Upper lobe of left lung (tissue), 6 donors: ENCODE results near the gene RBM15. TPM values are rescaled to one million over a fixed set of nuclear protein-coding genes. Genes with fewer than 3 reads are reported as not detected.

Experiments
- ATAC-seq, 2 donors: fragments of 200-7000 bp; cut with Tn5 transposase; one replicate each; pipeline ENCODE4 v1.9.1; 2022; ENCODE audit warnings: mild to moderate bottlenecking in 2 of 2, moderate library complexity in 2 of 2; ENCODE audit not compliant: low FRiP score in 2 of 2
- DNase-seq, 2 donors: peaks; one replicate each; pipeline ENCODE4 v3.0.0-alpha.2; 2019 to 2020
- H3K27ac ChIP-seq, 4 donors: fragments of 200-600 bp; sonication (generic); one replicate each; pipeline ENCODE4 v1.5.1; 2016 to 2019
- H3K27me3 ChIP-seq, 4 donors: fragments of 200-600 bp; sonication (generic); one replicate each; pipeline ENCODE4 v1.5.1; 2017 to 2019
- H3K36me3 ChIP-seq, 4 donors: fragments of 200-600 bp; sonication (generic); one replicate each; pipeline ENCODE4 v1.5.1; 2016 to 2019
- H3K4me1 ChIP-seq, 4 donors: fragments of 200-600 bp; sonication (generic); one replicate each; pipeline ENCODE4 v1.5.1; 2018 to 2019
- H3K4me3 ChIP-seq, 4 donors: fragments of 200-600 bp; sonication (generic); one replicate each; pipeline ENCODE4 v1.5.1; 2017 to 2019; ENCODE audit warnings: mild to moderate bottlenecking in 2 of 4, moderate library complexity in 1 of 4
- H3K9me3 ChIP-seq, 4 donors: fragments of 200-600 bp; sonication (generic); one replicate each; pipeline ENCODE4 v1.5.1; 2018 to 2019
- EP300 ChIP-seq, 4 donors: sonication (generic); formaldehyde crosslinking; IDR thresholded peaks; one replicate each; pipeline ENCODE4 v1.5.1; 2017; ENCODE audit warnings: antibody characterized with exemption in 4 of 4, control low read depth in 2 of 4
- POLR2A ChIP-seq, 4 donors: fragments of 450-650 bp; IDR thresholded peaks; one replicate each; pipeline ENCODE4 v1.5.1; 2016 to 2017; ENCODE audit warnings: antibody characterized with exemption in 4 of 4, mild to moderate bottlenecking in 2 of 4
- POLR2AphosphoS5 ChIP-seq, 2 donors: sonication (generic); formaldehyde crosslinking; IDR thresholded peaks; one replicate each; pipeline ENCODE4 v1.5.1; 2017; ENCODE audit warnings: antibody characterized with exemption in 2 of 2
- WGBS, 2 donors: methylation state at CpG; one replicate each; pipeline ENCODE4 v1.1.5; 2017 to 2018; 5-methylcytosine and 5-hydroxymethylcytosine counted together
- total RNA-seq, 6 donors: library from RNA; depleted of rRNA in 4 of 6; stranded (reverse); fragments of >200 nt in 4 of 6; gene quantifications; one replicate each; pipeline versions ENCODE4 v1.1.0 to v1.2.1, GENCODE V29; 2016 to 2021
- TF ChIP-seq, protein P1 (sequence below), 6 experiments: fragments of 450-650 bp in 4 of 6; fragments of 200-600 bp in 2 of 6; sonication (generic) in 2 of 6; IDR thresholded peaks; one replicate each; pipeline ENCODE4 v1.5.1; 2016 to 2019; ENCODE audit warnings: antibody characterized with exemption in 6 of 6
- donor health status: DM: no; HTN: no; CAD: no; lungs with moderate emphysema.
- donor health status: DM: no; HTN: yes; CAD: no; lungs with severe emphysema.

The RBM15 gene
- total RNA-seq, 6 donors from 2014 or later: 20.7 to 85.9 (median 36.2) TPM

- WGBS, 2 donors: 89 to 96% methylated on average over 9 to 11 of the region's 11 CpGs
- Histone ChIP-seq H3K4me3 (no peak overlapping the region), H3K27me3 (no peaks in the 10 kb centered on the region), H3K27ac (no peak overlapping the region), H3K36me3 (no peaks in the 10 kb centered on the region), H3K4me1 (peaks cover 3 to 5% (median 4%) of the 10 kb centered on the region in 4 donors), H3K9me3 (no peaks in the 10 kb centered on the region)
- TF ChIP-seq, protein P1, sequence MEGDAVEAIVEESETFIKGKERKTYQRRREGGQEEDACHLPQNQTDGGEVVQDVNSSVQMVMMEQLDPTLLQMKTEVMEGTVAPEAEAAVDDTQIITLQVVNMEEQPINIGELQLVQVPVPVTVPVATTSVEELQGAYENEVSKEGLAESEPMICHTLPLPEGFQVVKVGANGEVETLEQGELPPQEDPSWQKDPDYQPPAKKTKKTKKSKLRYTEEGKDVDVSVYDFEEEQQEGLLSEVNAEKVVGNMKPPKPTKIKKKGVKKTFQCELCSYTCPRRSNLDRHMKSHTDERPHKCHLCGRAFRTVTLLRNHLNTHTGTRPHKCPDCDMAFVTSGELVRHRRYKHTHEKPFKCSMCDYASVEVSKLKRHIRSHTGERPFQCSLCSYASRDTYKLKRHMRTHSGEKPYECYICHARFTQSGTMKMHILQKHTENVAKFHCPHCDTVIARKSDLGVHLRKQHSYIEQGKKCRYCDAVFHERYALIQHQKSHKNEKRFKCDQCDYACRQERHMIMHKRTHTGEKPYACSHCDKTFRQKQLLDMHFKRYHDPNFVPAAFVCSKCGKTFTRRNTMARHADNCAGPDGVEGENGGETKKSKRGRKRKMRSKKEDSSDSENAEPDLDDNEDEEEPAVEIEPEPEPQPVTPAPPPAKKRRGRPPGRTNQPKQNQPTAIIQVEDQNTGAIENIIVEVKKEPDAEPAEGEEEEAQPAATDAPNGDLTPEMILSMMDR (IDR thresholded peaks at IDR 0.05): no peak
- TF ChIP-seq POLR2AphosphoS5 (IDR thresholded peaks at IDR 0.05) (no peak), POLR2A (IDR thresholded peaks at IDR 0.05) (no peak), EP300 (IDR thresholded peaks at IDR 0.05) (no peak)
- DNase-seq (no peak), ATAC-seq (no peak)
Measured at GRCh38 chr1:110307239-110307974, 31.8 kb upstream of the RBM15 start.

DNA sequence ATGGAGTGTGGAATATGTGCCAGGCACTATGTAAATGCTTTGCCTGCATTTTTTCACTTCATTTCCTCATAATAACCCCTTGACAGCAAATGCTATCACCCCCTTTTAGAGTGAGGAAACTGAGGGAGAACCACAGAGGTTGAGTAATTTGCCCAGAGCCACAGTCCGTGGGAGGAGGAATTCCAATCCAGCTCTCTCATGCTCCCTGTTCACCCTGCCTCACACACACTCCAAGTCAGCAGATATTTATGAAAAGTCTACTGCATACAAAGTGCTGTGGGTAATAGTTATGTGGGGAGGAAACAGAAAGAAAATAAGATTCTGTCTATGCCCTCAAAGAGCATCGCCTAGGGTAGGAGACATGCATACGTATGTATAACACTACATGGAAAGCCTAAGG is 30.9 kb upstream of the RBM15 start:
- H3K4me1 ChIP-seq: peaks cover 5 to 9% (median 7%) of the 10 kb centered on the region in 4 donors
- no peaks in the 10 kb centered on the region for H3K9me3 ChIP-seq
- H3K27me3 ChIP-seq: no peaks in the 10 kb centered on the region
- no peak overlapping the region for H3K27ac ChIP-seq
- H3K4me3 ChIP-seq: no peak overlapping the region
- 60 to 76% methylated on average over 3 of the region's 3 CpGs for WGBS, 2 donors
- peak in 1 of 2 donors; percentile 62 for ATAC-seq
- no peak for DNase-seq
- TF ChIP-seq, protein P1 (IDR thresholded peaks at IDR 0.05): no peak
- no peak for TF ChIP-seq EP300 (IDR thresholded peaks at IDR 0.05)
- no peak for TF ChIP-seq POLR2A (IDR thresholded peaks at IDR 0.05)
- TF ChIP-seq POLR2AphosphoS5 (IDR thresholded peaks at IDR 0.05): no peak
- no peaks in the 10 kb centered on the region for H3K36me3 ChIP-seq

GRCh38 chr1:110309139-110309538 is 30.0 kb upstream of the RBM15 start:
- no peak for ATAC-seq
- Histone ChIP-seq H3K27ac (no peak overlapping the region), H3K4me3 (no peak overlapping the region), H3K36me3 (no peaks in the 10 kb centered on the region), H3K27me3 (no peaks in the 10 kb centered on the region), H3K9me3 (no peaks in the 10 kb centered on the region), H3K4me1 (peaks cover 5 to 9% (median 7%) of the 10 kb centered on the region in 4 donors)
- no peak for DNase-seq
- WGBS, 2 donors: 17 to 95% methylated on average over 1 of the region's 1 CpG
- TF ChIP-seq POLR2AphosphoS5 (IDR thresholded peaks at IDR 0.05) (no peak), EP300 (IDR thresholded peaks at IDR 0.05) (no peak), POLR2A (IDR thresholded peaks at IDR 0.05) (no peak)
- TF ChIP-seq, protein P1 (IDR thresholded peaks at IDR 0.05): no peak

DNA sequence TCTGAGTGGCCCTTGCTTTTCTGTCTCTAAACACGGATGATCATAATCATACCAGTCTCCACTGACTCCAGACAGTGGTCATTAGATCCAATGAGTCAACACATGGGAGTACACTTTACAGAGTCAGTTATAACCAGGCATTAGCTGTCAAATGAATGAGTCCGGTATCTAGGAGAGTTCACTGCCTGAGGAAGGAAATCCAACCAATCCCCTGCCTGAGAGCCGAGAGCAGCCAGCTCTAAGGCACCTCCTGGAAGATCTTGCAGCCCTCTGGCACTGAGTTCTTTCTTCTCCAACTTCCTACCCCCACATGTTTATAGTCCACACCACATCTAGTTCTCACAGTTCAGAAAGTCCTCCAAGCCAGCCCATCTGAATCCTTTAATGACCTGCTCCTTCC is 29.4 kb upstream of the RBM15 start:
- Histone ChIP-seq H3K4me3 (no peak overlapping the region), H3K27me3 (no peaks in the 10 kb centered on the region), H3K9me3 (no peaks in the 10 kb centered on the region), H3K36me3 (no peaks in the 10 kb centered on the region), H3K4me1 (peaks cover 5 to 9% (median 7%) of the 10 kb centered on the region in 4 donors), H3K27ac (no peak overlapping the region)
- no peak for ATAC-seq
- TF ChIP-seq POLR2A (IDR thresholded peaks at IDR 0.05) (no peak), EP300 (IDR thresholded peaks at IDR 0.05) (no peak), POLR2AphosphoS5 (IDR thresholded peaks at IDR 0.05) (no peak)
- TF ChIP-seq, protein P1 (IDR thresholded peaks at IDR 0.05): no peak
- 63 to 74% methylated on average over 2 to 3 of the region's 3 CpGs for WGBS, 2 donors
- DNase-seq: no peak

DNA sequence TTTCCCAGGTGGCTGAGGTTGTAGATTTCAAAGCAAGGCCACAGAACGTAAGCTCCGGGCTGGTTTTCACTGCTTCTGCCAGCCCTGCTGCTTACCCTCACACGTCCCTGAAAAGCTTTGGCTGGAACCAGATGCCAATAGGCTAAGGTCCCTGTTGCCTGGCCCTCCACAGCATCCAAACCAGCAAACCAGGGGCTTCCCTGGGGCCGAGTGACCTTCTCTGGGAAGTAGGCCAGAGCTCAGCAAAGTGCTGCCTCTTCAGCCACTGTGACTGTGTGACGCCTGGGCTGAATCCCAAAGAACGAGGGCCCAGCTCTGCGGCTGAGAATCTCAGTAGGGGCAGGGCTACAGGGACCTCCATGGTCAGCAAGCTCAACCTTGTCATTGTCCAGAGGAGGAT is 28.9 kb upstream of the RBM15 start:
- 76 to 80% methylated on average over 5 to 7 of the region's 7 CpGs for WGBS, 2 donors
- H3K36me3 ChIP-seq: no peaks in the 10 kb centered on the region
- DNase-seq (no peak), ATAC-seq (no peak)
- no peak overlapping the region for H3K27ac ChIP-seq
- no peaks in the 10 kb centered on the region for H3K9me3 ChIP-seq
- no peaks in the 10 kb centered on the region for H3K27me3 ChIP-seq
- H3K4me3 ChIP-seq: no peak overlapping the region
- TF ChIP-seq, protein P1 (IDR thresholded peaks at IDR 0.05): no peak
- TF ChIP-seq POLR2AphosphoS5 (IDR thresholded peaks at IDR 0.05) (no peak), POLR2A (IDR thresholded peaks at IDR 0.05) (no peak), EP300 (IDR thresholded peaks at IDR 0.05) (no peak)
- peaks cover 5 to 9% (median 7%) of the 10 kb centered on the region in 4 donors for H3K4me1 ChIP-seq
